GM04504 (cell line): ENCODE data around the gene MTREX.
"Not testable (repeated sequence)": the region's sequence is repeated elsewhere in the genome, so short reads cannot be mapped to it uniquely, and the experiment has no call there.

Experiments
- DNase-seq: peaks from one replicate; pipeline ENCODE4 v3.0.0-alpha.2; 2012; ENCODE audit warnings: low read depth

The MTREX gene

DNA sequence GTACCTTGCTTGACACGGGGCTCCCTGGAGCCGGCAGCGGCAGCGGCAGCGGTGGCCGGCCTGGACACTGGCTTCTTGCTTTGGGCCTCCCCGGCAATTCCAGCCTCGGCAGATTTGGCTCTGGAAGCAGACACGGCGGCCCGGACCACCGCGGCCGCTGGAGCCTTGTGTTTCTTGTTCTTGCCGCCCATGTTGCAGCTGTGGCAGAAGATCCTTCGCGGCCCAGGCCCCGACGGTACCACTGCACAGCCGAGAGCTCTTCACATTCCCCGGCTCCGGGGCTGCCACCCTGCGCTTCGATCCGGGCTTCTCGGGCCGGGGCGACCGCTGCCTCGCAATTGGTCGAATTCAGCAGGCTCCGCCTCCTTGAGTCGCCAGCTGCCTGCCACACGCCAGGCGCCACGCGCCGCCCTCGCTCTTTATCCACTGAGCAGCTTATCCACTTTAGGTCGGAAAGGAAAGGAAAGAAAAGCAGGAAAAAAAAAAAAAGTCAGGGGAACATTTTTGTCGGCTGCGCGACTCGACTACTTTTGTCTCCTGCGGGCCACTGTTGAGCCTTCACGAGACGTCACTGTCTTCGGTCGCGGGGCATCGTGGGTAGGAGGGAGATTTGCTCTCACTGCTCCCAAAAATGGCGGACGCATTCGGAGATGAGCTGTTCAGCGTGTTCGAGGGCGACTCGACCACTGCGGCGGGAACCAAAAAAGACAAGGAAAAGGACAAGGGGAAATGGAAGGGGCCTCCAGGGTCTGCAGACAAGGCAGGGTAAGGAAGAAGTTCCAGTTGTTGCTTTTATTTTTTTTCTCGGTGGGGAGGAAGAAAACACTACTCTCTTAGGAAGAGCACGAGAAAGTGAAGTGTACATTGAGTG, at the start of gene MTREX, which contains the start of gene DHX29:
Gene MTREX (plus strand): TSS at position 607 of the 871 bp plus-strand sequence. CDS start 25 bp downstream, at position 632.
Gene DHX29 (minus strand): TSS at position 312 of the 871 bp plus-strand sequence. CDS start 121 bp downstream, at position 191.
- peak; percentile 84 for DNase-seq

DNA sequence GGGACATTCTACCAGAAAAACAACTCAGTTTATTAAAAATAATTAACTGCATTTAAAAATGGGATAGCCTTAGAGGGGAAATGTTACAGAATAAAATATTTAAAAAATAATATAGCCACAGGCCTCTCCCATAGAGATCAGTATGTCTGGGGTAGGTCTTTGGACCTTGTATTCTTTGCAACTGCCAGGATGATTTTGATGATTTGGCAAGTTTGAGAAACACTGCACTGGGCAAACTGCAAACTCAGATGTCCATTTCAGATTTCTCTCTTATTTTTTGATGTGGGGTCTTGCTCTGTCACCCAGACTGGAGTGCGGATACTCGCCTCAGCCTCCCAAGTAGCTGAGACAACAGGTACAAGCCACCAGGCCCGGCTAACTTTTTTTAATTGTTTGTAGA, 49.5 kb upstream of the MTREX start:
- DNase-seq = no peak

DNA sequence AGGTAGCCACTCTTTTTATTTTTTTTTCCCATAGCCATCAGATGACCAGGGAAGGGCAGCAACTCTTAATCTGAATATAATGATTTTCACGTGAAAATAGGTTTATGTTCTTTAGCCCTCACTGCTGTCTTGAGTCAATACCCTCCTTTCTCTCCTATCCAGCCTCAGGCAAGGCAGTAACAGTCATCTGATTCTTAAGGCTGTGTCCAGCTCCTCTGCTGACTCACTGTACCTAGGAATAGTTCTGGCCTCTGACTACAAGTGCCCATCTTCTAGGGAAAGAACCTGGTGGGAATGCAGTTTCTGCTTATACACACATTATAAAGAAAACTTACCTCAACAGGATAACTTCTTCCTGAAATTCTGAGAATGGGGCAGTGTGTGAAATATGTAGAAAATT, 31.0 kb upstream of the MTREX start:
- DNase-seq = peak; percentile 14

DNA sequence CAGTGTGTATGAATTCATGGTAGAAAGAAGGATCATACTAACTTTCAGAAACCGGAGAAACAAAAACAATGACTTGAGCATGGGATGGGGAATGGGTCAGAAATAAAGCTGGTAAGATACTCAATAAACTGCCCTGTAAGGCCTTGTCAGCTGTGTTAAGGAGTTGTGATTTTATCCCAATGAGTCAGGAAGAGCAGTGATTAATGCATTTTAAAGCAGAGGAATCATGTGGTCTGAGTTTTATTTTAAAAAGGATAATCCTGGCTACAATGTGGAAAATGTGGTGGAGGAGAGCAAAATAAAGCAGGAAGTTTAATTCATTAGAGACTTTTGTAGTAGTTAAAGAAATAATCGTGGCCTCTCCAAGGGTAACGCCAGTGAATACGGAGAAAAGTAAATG, 29.0 kb upstream of the MTREX start:
- peak; percentile 23 for DNase-seq

DNA sequence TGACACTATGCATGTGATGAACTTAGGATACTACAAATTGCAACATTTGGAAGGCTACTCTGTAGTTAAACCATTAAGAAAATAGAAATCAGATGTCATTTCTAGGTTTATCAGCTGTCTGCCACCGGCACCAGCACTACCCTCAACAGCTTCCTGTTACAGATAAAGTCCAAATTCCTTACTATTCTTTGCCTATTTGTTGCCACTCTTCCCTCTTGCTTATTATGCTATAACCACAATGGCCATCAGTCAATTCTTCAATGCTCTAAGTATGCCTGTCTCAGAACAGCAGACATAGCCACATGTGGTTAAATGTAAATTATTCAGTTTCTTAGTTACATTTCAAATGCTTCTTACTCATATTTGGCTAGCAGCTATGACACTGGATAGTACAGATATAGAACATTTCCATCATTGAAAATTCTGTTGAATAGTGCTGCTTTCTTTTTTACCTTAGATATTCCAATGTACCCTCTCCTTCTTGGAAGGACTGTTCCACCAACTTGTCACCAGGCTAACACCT, 21.3 kb upstream of the MTREX start:
- DNase-seq = no peak

DNA sequence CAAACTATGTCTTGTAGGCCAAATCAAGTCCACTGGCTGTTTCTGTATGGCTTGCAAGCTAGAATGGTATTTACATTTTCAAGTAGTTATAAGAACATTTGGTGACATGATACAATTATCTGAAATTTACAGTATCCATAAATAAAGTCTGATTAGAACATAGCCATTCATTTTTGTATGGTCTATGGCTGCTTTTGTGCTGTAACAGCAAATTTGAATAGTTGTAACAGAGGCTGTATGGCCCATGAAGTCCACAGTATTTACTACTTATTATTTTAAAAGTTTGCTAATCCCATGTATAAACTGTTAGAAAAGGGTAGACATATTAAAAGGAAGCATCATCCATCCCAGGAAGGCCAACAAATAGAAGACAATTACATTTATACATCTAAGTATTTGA, 18.0 kb upstream of the MTREX start:
- DNase-seq = no peak

DNA sequence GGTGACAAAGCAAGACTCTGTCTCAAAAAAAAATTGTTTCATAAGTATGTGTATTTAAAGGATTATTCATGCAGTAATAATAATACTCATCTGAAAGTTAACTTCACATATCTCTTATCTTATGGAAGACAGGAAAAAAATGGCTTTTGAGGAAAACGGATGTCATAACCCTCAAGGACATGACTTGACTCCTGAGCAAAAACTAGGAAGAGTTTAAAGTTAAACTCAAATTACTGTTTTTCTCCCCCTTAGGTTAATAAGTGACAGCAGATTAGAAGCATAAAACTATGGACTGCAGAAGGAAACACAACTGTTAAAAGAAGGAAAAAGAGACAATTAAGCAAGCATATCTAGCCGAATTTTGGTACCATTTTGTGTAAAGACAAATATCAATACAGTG, 16.8 kb upstream of the MTREX start:
- no peak for DNase-seq

DNA sequence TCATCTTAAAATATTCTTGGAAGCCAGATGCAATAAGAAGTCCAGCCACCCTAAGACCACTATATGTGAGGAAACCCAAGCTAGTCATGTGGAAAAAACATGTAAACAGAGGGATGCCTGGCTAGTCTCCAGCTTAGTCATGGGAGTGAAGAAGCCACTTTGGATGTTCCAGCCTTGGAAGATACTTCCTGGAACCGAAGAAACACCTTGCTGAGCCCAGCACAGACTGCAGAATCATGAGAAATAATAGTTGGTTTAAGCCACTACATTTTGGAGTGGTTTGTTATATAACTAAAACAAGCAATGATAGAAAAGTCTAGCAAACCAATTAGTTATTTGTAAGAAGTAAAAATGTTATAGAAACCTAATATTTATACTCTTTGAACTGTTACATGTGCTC, 12.9 kb upstream of the MTREX start:
- DNase-seq = no peak

DNA sequence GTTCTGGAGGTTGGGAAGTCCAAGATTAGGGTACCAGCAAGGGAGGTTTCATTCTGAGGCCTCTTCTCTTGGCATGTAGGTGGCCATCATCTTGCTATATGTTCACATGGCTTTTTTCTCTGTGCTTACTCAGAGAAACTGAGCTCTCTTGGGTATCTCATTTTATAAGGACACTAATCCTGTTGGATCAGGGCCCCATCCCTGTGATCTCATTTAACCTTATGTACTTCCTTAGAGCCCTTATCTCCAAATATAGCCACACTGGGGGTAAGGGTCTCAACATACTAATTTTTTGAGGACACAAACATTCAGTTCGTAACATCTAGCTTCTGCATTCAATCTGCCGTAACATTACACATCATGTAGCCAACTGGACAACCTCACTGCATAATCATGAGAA, 6.9 kb upstream of the MTREX start:
- DNase-seq = no peak

DNA sequence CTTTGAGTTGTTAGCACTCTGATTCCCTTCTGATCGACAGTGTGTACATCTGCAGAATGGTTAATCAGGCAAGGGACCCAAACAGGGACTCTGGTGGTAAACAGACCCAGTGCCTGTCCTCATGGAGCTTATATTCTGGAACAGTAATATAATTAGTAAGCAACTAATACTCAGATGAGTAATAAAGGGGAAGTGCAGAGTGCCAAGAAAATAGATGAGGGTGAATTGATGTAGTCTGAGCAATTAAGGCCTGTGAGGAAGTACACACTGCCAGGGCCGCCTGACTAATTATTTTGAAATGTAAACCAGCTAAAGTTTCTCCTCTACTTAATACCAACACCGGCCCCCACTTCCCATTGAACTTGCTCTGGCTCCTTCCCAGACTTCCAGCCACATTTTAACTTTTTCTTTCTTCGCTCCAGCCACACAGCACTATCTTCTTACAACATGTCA, 4.5 kb upstream of the MTREX start:
- peak; percentile 85 for DNase-seq

DNA sequence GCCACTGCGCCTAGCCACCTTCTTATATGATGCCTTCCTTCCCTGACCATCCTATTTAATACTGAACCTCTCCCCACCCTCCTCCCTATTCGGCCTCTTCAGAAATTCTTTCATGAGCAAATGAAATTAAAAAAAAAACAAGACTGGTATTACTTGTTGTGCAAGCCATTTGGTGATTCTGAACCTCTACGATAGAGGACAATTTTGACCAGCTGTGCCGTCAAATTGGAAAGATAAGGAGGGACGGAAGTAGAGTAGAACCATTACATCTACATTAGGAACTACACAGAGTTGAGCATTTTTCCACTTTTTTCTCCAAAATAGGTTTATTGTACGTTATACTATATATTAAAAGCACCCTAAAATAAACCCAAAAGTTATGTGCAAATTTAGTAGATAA, 3.2 kb upstream of the MTREX start:
- DNase-seq = no peak

DNA sequence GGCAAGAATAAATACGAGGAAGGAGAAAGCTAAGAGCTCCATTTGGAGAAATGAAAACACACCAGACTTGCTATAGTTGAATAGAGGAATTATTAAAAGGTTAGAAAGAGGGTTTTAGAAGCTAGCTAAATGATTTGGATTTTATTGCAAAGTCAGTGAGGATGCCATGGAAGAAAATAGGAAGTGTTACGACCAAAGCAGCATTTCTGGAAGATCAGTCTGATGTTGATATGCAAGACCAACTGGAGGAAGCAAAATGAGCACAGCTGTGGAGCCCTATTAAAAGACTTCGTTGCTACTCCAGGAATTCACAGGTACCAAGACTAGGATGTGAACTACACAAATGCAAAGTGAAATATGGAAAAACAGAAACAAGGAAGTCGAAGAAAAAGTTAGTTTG, 2.4 kb upstream of the MTREX start:
- DNase-seq = no peak

DNA sequence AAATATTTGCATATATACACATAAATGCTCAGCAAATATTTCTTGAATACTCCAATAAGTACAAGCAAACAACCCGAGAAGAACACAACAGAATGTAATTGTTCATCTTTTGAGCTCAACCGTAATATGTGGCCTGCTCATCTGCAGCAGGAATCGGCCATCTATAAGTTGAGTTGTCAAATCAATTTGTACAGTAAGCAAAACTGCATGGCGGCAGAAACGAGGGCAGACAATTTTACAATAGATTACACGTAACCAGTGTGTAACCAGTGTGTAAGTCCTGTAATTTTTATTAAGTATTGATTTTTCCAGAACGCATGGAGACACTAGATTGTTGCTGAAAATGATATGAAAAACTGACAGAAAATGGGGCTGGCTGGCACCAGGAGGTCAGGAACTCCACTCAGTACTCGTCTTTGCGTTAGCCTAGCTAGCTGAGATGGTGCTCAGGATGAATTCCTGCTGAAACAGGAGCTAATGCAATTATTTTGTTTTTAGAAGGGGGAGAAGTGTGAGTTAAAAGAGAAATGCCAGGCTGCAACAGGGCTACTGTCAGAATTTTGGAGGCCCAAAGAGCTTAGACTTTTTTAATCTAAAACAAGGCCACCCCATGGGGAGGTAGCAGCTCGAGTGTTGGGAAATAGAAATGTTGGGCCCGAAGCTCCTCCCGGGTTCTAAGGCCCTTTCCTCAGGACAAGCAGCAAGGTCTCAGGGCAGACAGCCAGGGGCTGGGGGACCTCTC, 977 bp upstream of the MTREX start:
- DNase-seq = no peak

DNA sequence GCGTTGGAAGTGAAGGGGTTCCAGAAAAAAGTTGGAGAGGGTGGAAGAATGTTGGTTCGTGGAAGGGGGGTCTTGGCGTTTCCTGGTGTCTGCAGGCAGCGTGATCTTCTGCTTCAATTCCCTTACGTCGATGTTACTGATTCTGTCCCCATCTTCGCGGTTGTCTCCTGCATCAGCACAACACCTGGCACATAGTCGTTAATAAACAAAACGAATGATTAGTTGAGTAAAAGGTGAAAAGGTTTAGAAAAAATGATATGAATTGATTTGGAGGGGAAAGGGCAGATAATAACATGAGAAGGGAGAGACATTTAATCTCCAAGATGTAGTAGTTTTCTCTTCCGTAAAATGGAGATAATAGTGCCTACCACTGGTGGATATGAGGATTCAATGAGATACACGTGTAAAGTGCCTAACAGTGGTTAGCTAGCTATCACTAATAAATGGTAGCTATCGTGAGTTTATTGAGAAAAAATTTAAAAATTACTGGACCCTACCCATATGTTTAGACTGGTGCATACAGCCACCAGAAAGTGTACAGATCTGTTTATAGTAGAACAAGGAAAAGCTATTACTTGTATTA, 556 bp downstream of the MTREX start:
- no peak for DNase-seq

DNA sequence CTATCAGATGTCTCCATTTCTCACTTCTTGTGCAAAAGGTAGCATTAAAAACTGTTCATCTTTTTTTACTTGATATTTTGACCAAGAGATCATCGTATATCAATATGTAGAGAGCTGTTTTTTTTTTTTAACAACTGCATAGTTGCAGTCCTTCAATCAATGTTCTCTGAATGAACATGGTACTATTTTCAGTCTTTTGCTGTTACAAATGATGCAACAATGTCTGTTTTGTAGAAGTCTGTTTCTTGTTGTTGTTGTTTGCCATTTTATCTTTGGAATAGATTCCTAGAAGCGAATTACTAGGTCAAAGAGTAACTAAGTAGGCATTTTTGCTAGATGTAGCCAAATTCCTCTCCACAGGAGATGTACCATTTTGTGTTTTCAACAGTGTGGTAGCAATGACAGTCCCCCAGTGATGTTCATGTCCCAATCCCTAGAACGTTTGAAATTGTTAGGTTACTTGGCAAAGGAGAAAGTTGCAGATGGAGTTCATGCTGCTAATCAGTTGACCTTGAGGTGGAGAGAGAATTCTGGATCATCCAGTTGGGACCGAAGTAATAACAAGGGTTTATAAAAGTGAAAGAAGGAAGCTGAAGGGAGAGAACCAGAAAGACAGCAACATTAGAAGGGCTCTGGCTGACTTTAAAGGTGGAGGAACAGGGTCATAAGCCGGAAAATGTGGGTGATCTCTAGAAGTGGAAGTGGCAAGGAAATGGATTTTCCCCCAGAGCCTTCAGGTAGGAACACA, 6.3 kb downstream of the MTREX start:
- DNase-seq = no peak

DNA sequence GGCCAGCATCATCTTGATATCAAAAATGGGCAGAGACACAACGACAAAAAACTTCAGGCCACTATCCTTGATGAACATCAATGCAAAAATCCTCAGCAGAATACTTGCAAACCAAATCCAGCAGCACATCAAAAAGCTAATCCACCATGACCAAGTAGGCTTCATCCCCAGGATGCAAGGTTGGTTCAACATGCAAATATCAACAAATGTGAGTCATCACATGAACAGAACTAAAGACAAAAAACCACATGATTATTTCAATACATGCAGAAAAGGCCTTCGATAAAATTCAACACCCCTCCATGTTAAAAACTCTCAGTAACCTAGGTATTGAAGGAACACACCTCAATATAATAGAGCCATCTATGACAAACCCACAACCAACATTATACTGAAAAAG, 8.5 kb downstream of the MTREX start:
- no peak for DNase-seq

DNA sequence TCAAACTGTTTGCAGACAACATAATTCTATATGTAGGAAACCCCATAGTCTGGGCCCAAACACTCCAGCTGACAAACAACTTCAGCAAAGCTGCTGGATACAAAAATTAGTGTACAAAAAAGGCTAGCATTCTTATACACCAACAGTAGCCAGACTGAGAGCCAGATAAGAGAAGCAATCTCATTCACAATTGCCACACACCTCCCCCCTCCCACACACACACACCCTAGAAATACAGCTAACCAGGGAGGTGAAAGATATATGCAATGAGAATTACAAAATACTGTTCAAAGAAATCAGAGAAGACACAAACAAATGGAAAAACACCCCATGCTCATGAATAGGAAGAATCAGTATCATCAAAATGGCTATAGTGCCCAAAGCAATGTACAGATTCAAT, 9.0 kb downstream of the MTREX start:
- DNase-seq = no peak

DNA sequence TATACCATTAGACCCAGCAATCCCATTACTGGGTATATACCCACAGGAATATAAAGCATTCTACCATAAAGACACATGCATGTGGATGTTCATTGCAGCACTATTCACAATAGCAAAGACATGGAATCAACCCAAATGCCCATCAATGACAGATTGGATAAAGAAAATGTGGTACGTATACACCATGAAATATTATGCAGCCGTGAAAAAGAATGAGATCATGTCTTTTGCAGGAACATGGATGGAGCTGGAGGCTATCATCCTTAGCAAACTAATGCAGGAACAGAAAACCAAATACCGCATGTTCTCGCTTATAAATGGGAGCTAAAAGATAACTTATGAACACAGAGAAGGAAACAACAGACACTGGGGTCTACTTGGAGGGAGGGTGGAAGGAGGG, 10.4 kb downstream of the MTREX start:
- not testable (repeated sequence) for DNase-seq

DNA sequence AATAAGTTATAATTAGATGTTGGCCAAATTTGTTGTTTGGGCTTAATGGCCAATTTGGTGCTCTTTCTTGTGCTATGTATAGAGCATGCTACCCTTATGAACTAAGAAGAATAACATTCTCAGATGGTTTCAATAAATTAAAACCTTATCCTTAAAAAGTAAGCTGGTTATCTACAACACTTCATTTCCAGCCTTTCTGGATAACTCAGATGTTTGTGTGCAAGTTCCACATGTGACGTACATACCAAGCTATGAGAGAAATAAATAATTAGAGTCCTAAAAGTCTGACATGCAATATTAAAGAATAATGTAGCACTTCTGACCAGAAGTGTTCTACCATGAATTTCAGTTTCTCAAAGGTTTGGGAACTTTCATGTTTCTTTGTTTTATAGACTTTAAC, 11.7 kb downstream of the MTREX start:
- DNase-seq = no peak

DNA sequence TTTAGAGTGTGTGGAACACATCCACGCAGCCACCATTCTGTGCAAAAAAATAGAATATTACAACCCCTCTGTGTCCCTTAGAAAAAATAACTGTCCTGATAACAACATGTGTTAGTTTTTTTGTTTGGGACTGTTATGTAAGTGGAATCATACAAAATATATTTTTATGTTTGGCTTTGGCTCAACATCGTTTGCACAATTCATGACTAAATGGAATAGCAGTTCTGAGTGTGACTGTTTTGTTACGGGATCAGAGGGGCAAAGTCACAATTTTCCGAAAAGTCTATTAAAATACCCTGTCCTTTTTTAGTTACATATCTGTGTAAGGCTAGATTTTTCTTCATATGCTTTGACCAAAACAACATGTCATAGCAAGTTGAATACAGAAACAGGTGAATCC, 12.8 kb downstream of the MTREX start:
- no peak for DNase-seq

DNA sequence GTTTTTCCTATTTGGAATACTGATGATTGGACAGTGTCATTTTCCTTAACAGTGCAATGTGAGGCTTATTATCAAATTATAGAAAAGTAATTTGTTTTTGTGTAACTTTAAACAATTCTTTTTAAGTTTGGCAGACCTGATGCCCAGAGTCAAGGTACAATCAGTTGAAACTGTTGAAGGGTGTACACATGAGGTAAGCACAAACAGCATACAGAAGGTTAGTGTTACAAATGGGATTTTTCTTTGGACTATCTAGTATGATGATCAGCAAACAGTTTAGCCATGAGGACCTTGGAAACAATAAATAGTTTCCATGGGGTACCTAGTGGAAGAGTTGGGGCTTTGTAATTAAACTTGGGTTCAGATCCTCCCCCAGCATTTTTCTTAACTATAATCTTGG, 16.2 kb downstream of the MTREX start:
- no peak for DNase-seq
